GM18858 (cell line): Measurements from ENCODE around the gene ARL8A.
"Not testable (repeated sequence)": the region's sequence is repeated elsewhere in the genome, so short reads cannot be mapped to it uniquely, and the experiment has no call there.

Source experiments
- ATAC-seq: cut with Tn5 transposase; IDR thresholded peaks from one replicate; pipeline ENCODE4 v1.9.1; 2021; ENCODE audit not compliant: unreplicated experiment

Gene ARL8A

DNA sequence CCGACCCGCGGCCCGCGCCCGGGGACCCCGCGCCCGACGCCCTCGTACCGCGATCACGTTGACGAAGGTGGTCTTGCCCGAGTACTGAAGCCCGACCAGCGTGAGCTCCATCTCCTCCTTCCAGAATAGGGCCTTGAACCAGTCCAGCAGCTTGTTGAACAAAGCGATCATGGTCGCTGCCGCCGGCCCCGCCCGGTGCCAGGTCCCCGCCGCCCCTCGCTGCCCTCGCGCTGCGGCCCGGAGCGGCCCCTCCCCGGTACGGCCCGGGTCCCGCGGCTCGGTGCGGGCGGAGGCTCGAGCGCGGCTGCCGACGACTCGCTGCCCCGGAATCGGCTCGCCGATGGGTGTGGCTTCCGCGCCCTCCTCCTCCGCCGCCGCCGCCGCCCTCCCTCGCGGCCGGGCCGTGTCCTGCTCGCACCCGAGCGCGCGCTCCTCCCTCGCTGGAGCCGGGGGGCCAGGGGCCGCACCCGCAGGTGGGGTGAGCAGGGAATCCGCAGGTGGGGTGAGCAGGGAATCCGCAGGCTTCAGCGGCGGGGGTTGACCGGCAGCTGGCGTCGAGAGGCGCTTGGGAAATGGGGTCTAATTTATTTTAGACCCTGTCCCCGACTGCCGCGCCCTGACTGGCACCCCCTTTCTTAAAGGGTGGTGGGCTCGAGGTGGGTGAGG lies at the start of gene ARL8A:
Gene ARL8A (minus strand): TSS at position 336 of the 666 bp plus-strand sequence. CDS start 165 bp downstream, at position 171.
- no peak for ATAC-seq

DNA sequence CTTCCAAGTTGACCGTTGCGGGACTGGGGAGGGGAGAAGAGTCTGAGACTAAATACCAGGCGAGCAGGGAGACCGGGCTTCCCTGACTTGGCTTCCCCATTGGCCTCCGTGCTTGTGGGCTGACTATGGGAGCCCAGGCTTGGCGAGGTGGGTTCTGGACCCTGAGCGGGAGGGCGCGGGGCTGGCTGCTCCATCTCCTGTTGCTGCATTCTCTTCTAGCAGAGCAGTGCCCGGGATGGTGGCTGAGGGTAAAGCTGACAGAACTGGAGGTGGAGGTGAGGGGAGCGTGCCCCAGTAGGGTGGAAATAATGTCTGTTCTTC lies 49.8 kb upstream of the ARL8A start:
- ATAC-seq, result no peak

DNA sequence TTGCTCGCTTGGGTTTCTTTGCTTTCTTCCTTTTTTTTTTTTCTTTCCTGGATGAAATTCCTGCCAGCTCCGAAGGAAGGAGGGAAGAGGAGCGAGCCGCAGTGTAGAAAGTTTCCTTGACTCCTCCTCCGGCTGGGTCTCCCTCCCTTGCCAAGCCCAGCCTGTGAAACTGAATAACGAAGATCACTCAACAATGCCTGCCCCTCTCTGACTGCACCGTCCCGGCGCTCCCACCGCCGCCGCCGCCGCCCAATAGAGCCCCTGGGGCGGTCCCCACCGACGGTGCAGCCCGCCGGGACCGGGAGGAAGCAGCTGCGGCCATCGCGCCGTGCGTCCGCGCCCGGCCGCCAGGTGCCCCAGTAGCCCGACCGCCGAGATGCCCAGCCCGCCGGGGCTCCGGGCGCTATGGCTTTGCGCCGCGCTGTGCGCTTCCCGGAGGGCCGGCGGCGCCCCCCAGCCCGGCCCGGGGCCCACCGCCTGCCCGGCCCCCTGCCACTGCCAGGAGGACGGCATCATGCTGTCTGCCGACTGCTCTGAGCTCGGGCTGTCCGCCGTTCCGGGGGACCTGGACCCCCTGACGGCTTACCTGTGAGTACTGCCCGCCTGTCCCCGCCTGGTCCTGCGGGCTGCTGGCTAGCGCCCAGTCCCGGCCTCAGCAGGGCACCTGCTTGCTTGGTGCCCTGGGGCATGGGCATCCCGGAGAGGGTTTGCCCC lies 49.2 kb upstream of the ARL8A start, which contains the start of gene LGR6:
Gene LGR6 (plus strand): TSS at position 186 of the 714 bp plus-strand sequence. CDS start 191 bp downstream, at position 377.
- no peak for ATAC-seq

DNA sequence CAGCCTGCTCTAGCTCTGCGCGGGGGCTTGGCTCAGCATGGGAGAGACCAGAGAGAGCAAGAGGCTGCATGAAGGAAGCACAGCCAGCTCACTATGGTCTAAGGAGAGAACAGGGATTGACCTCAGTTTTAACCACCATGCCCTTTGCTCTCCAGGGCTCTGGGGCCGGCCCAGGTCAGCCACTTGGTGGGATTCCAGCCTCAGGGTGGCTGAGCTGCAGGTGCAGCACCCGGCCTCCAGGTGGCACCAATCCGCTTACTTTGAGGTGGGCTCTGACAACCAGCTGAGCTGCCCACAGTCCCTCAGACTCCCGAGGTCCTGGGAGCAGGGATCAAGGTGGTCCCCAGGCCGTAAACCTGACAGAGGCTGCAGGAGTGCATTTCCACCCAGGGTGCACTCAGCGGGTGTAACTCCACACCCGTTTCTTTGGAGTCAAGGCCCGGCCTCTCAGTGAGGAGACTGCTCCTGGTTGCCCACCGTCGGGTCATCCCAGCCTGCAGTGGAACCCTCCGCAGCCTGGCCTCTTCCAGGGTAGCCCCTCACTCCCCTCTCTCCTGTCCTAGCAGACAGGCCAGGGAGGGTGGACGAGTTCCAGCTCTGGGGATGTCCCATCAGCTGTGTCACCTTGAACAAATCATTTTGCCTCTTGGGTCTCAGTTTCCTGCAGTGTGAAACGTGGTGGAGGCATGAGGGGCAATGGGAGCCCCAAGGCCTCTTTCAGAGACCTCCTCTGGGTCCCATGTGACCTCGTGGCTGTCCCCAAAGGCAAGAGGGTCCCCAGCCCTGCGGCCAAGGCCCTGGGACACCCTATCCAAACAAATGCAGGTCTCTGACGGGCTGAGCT lies 48.5 kb upstream of the ARL8A start:
- no peak for ATAC-seq

DNA sequence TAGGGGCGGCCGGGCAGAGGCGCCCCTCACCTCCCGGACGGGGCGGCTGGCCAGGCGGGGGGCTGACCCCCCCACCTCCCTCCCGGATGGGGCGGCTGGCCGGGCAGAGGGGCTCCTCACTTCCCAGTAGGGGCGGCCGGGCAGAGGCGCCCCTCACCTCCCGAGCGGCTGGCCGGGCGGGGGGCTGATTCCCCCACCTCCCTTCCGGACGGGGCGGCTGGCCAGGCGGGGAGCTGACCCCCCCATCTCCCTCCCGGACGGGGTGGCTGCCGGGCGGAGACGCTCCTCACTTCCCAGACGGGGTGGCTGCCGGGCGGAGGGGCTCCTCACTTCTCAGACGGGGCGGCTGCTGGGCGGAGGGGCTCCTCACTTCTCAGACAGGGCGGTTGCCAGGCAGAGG lies 46.9 kb upstream of the ARL8A start:
- not testable (repeated sequence) for ATAC-seq

DNA sequence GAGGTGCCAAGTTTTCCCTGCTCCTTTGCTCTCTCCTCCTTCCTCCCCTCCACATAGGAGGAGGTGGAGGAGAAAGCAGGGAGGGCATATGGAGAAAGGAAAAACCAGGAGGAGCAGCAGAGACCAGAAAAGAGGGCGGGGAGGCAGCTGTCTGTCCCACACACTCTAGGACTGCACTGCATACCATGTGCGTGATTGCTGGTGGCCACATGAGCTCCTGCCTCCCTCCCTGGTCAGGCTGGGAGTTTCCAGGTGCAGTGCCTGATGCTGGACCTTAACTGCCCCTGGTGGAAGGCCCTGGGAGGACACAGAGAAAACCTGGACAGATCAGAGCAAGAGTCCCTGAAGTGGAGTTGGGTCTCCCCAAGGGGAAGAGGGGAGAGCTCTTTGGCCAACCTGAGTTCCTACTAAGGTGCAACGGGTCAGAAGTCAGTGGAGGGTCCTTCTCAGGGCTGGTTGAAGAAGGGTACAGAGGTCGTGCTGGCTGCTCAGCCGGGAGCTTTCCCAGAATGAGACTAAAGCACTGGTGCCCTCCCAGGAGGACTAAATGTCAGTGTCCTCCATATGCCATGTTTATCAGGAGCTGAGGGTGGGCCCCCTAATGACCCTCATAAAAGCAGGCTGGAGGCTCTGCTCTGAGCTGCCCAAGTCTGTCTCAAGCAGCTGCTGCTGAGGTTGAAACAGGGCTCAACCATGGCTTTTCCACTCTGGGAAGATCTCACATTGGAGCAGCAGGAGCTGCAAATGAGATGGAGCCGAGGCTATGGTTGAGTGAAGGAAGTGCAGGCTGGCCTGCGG lies 45.6 kb upstream of the ARL8A start:
- ATAC-seq, result no peak

DNA sequence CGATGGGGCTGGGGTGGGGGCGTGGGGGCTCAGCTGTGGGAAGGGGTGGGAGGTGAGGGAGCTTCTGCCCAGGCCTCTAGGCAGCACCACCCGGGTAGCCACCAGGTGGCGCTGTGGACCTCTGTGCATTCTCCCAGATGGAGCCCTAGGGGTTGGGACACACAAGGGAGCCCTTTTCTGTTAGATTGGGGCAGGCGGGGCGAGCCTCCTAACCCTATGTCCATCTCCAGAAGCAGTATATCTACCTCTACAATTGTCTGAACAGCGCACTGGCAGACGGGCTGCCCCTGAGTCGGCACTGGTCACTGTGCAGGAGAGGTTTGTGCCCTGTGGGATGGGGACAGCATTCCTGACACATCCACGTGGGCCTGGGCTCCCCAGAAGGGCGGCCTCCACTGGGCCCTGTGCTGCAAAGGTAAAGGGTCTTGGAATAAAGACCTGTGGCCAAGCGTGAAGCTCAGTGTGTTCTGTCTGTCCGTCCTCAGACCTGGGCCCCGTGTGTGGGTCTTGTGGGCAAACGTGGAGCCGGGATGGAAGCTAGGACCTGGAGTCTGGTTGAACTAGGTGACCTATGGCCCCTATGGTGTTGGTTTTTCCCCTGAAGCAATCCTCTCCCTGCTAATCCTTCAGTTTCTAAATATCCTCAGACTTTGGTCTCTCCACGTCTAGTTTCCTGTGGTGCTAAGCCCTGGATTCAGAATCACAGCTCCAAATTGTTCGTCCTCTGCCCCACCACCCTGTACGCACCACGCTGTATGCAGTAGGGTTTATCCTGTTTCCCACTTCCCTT lies 44.7 kb upstream of the ARL8A start:
- no peak for ATAC-seq

DNA sequence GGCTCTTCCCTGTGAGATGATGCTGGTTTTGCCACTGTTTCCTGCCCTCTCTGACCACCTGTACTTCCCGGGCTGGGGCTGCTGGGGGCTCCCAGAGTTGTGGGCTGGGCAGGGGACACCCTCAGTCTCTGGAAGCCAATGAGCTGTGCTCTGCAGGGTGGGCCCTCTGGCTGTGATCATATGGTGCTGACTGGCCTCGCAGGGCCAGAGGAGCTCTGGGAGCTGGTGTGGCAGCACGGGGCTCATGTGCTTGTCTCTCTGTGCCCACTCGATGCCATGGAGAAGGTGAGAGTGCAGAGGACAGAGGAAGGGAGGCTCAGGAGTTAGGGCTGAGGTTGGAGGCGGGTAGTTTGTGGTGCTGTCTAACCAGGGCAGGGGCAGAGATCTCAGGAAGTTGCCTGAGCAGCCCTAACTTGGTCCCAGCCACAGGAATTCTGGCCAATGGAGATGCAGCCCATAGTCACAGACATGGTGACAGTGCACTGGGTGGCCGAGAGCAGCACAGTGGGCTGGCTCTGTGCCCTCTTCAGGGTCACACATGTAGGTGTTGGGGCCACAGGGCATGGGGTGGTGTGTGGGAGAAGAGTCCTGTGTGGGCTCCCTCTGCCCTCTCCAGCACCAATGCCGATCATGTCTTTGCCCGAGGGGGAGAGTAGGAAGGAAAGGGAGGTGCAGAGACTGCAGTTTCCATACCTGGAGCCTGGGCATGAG lies 43.3 kb upstream of the ARL8A start:
- ATAC-seq, result no peak

DNA sequence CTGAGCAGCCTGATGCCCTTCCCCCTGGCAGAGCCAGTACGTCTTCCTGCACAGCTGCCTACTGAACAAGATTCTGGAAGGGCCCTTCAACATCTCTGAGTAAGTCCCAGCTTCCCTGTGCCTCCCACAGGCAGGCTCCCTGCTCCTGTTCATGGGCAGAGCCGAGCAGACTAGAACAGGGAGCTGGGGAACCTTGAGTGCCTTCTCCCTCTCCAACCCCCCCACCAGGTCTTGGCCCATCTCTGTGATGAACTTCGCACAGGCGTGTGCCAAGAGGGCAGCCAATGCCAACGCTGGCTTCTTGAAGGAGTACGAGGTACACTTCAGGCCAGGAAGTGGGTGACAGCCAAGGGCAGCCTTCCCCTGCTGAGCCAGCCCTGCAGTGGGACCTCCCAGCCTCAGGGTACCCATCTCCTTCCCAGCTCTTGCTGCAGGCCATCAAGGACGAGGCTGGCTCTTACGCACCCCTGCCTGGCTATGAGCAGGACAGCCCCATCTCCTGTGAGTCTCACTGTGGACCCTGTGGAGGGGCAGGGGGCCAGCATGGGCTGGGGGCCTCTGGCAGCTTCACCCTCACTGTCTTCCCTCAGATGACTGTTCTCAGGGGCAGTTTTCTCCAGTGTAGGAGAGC lies 42.6 kb upstream of the ARL8A start:
- no peak for ATAC-seq

DNA sequence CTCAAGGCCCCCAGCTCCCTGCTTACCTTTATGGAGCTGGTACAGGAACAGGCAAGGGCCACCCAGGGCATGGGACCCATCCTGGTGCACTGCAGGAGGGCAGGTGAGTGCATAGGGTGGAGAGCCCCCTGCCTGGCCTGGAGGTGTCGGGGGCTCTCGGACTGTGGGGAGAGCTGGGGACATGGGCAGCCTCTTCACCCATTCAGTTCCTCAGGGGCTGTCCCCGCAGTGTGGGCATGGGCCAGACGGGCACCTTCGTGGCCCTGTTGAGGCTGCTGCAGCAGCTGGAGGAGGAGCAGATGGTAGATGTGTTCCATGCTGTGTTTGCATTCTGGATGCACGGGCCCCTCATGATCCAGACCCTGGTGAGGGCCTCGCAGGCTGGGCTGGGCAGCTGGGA lies 41.8 kb upstream of the ARL8A start:
- no peak for ATAC-seq

DNA sequence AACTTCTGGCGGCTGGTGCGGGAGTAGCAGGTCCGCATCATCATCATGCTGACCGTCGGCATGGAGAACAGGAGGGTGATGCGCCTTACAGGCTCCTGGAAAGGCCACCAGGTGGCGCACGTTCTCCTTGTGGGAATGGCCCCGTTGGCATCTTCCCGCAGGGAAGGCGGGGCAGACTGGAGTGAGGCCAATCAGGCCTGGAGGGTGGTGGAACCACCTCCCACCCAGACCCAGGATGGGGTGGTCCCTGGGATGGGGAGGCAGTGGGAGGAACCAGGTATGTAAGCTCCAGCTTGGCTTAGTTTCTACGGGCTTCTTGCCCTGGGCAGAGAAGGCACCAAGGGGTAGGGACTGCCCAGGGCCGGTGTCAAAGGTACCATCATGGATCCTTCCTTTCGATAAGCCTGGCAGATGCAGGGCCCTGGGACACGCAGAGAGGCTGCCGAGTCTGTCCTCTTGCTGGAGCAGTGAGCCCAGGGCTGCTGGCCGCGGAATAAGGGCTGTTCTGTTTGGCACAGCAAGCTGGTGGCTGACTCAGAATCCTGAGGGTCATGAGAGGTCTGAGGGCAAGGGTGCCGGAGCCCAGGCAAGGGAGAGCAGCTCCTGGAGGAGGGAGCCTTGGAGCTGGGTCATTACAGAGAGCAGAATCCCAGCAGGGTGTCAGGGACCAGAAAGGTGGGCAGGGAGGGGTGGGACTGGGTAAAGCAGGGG lies 40.4 kb upstream of the ARL8A start:
- ATAC-seq, result no peak

DNA sequence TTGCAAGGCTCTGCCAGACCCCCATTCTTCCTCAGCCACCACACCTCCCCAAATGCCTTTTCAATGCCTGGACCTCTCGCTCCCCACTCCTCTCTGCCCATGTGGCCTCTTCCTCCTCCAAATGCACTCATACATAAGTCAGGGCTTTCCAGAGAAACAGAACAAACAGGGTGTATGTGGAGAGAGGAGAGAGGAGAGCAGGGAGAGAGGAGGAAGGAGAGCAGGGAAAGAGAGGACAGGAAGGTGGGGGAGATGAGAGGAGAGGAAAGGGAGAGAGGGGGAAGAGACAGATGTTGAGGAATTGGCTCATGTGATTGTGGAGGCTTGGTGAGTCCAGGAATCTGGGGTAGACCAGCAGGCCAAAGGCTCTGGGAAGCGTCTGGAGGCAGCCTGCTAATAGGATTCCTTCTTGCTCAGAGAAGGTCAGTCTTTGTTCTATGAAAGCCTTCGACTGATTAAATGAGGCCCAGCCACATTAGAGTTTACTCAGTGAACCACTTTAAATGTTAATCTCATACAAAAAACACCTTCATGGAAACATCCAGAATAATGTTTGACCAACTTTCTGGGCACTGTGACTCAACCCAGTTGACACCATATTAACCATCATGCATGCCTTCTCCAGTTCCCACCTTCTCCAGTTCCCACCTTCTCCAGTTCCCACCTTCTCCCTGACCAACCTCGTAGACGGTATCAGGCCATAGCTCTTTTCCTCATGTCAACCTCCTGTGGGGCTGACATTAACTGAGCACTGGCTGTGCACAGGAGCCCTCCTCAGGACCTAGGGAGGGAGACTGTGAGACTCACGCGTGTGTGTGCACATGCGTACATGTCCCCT lies 37.7 kb upstream of the ARL8A start:
- ATAC-seq, result no peak

DNA sequence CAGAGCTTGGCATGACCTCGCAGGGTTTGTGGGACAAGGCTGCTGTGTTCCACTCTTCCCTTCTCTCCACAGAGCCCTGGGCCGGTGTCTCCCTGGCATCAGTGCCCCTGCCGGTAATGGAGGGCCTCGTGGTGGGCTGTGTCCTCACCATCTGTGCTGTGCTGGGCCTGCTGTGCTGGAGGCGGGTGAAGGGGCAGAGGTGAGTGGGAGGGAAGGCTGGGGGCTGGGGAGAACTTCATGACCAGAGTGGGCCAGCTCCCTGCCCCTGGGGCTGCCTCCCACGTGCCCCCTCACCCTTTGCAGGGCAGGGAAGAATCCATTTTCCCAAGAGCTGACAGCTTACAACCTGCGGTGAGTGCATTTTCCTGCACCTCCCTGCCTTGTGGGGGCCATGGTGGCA lies 37.0 kb upstream of the ARL8A start:
- no peak for ATAC-seq

DNA sequence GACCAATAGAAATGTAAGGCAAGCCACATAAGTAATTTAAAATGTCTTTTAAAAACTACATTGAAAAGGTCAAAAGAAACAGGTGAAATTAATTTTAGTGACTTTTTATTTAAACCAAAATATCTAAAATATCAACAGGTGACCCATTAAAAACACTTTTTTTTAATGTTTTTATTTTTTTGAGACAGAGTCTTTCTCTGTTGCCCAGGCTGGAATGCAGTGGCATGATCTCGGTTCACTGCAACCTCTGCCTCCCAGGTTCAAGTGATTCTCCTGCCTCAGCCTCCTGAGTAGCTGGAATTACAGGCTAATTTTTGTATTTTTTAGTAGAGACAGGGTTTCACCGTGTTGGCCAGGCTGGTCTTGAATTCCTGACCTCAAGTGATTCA lies 36.2 kb upstream of the ARL8A start:
- ATAC-seq, result not testable (repeated sequence)

DNA sequence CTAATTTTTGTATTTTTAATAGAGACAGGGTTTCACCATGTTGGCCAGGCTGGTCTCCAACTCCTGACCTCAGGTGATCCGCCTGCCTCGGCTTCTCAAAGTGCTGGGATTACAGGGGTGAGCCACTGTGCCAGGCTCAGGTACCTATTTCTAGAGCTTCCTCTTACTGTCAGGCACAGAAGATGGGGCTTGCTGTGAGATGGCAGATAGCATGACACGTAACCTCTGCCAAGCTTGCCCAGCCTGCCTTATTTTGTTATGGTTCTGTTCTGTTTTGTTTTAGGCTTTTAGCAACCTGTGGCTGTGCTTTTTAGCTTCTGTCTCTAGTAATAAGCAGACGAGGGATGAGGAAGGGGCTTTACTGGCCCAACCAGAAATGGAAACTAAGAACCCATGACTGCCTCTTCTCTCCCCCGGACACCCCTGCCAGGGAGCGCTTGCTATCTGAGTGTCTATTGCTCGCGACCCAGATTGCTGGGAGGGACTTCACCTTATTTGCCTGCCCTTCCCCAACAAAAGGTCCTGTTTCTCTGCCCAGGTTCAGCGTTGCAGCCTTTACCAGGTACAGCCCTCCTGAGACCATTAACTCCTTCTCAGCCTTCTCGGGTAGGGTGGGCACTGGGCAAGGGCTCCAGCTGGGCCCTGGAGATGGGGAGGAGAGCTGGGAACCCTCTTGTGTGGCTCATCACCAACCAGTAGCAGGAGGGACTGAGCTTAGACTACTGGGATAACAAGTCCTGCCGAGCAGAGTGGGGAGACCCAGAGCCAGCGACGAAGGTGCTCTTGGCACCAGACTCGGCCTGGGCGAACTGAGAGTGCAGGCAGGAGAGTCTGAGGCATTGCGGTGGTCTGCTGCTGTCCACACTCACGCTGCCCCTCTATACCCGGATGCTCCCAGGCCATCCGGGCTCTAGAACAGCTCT lies 35.6 kb upstream of the ARL8A start:
- ATAC-seq, result no peak
